DMS79 treated with DMSO at 0.1 percent for 48 hours (cell line): ENCODE results near the gene UGCG.

Experiments
- DNase-seq: peaks from one replicate; lab custom pipeline; 2025; lab: John Stamatoyannopoulos, UW

UGCG gene

DNA sequence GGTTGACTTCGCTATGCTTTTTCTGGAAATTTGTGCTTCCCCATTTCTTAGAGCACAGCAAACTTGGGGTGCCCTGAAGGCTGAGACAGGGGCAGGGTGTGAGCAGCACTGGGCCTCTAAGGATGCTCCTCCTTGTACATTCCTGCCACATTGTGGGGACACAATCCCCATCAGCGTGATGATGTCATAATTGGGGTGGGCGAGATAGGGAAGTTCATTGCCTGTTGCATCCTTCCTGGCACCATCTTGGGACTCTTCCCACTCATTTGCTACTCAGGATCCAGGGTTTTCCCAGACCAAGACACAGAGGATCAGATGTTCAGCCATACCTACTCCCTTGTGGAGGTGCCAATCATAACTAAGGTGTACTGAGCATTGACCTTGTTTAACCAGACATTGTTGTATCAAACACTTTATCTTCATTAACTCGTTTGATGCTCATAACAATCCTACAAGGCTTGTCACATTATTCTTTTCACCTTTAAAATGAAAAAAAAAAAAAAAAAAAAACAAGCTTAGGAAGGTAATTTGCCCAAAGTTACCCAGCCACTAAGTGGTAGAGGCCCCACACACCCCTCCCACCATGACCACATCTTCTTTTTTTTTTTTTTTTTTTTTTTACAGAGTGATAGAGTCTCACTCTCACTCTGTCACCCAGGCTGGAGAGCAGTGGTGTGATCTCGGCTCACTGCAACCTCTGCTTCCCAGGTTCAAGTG is 87.6 kb downstream of the UGCG start:
- DNase-seq: no peak
